ENCODE results near the gene GPR62.

The GPR62 gene

DNA sequence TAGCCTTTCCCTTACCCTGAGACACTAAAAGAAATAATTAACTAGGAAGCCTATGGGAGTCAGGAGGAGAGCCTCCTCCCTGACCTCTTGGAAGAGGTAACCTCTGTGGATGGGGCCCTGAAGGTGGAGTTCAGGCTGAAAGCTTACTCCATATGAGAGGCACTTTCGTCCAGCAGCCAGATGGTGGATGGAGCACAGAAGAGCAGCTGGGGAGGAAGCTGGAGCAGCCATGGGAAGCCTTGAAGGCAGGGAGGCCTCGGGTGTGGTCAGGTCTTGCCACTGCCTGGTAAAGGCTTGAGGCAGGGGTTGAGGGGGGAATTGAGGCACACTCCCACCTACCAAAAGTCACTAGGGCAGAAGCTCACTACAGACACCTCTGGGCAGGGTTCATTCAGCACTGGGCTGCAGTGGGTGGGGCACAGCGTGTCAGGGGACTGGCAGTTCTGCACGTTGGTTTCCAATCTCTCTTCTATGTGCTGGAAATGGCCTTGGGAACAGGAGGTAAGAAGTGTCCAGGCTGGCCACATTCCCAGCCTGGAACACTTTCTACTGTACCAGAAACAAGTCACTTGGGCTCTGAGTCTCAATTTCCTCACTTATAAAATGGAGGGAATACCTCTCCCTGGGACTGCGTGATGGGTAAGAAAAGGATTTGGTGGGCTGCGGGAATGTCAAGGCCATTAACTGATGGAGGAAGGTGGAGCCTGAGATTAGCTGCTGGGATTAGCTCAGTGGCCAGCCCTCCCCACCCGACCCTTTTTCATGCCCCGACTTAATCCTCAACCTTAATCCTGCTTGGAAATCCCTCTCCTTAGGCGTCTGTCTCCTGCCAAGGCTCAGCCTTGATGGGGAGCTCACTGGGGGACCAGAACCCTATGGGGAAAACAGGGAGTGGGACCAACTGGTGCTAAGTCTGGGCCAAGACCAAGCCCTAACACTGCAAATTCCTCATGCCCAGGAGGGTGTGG, 6.7 kb downstream of the GPR62 start:
- H3K4me1 ChIP-seq (ENCODE audit: control insufficient read depth in 1 of 2, insufficient read depth in 1 of 2, low read depth in 1 of 2, low read length in 1 of 2), result peaks cover 0 to under 1% of the 10 kb centered on the region in 2 experiments
- H3K27me3 ChIP-seq, result peaks cover 99% of the 10 kb centered on the region
- no peak overlapping the region for H3K27ac ChIP-seq
- H3K36me3 ChIP-seq, result no peaks in the 10 kb centered on the region
- TF ChIP-seq, protein P1, sequence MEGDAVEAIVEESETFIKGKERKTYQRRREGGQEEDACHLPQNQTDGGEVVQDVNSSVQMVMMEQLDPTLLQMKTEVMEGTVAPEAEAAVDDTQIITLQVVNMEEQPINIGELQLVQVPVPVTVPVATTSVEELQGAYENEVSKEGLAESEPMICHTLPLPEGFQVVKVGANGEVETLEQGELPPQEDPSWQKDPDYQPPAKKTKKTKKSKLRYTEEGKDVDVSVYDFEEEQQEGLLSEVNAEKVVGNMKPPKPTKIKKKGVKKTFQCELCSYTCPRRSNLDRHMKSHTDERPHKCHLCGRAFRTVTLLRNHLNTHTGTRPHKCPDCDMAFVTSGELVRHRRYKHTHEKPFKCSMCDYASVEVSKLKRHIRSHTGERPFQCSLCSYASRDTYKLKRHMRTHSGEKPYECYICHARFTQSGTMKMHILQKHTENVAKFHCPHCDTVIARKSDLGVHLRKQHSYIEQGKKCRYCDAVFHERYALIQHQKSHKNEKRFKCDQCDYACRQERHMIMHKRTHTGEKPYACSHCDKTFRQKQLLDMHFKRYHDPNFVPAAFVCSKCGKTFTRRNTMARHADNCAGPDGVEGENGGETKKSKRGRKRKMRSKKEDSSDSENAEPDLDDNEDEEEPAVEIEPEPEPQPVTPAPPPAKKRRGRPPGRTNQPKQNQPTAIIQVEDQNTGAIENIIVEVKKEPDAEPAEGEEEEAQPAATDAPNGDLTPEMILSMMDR (IDR thresholded peaks at IDR 0.05), result no peak
- H3K4me3 ChIP-seq (ENCODE audit: low read depth in 1 of 2, low read length in 1 of 2), result no peak overlapping the region
- no peaks in the 10 kb centered on the region for H3K9me3 ChIP-seq

DNA sequence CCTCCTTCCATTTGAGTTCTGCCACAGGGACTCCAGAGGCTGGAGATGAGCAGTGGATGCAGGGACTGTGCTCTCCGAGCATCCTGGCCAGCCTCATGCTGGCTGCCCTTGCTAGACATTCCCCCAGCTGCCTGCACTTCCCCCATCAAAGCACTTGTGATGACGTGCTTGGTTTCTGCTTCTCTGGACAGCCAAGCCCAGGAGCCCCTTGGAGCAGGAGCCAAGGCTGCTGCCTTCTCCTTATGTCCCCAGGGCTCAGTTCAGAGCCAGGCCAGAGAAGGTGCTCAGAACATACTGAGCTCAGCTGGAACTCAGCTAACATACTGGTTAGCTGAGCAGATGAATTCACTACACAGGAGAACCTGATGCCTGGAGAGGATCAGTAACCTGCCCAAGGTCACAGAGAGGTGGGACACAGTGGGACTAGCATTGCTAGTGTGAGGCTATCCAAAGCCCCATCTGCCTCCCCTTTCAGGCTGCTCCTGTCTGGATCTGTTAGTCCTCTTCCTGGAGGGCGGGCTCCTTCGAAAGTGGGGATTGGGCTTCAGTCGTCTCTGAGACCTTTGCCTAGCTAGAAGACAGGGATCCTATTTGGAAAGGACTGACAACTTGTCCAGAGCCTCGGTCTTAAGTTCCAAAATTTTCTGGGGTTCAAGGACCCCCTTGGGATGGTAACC, 7.8 kb downstream of the GPR62 start:
- no peaks in the 10 kb centered on the region for H3K9me3 ChIP-seq
- TF ChIP-seq, protein P1 (IDR thresholded peaks at IDR 0.05), result no peak
- H3K4me3 ChIP-seq (ENCODE audit: low read depth in 1 of 2, low read length in 1 of 2), result no peak overlapping the region
- H3K27ac ChIP-seq, result no peak overlapping the region
- peaks cover 99% of the 10 kb centered on the region for H3K27me3 ChIP-seq
- H3K4me1 ChIP-seq (ENCODE audit: control insufficient read depth in 1 of 2, insufficient read depth in 1 of 2, low read depth in 1 of 2, low read length in 1 of 2), result peaks cover 3 to 9% of the 10 kb centered on the region in 2 experiments
- H3K36me3 ChIP-seq, result no peaks in the 10 kb centered on the region

DNA sequence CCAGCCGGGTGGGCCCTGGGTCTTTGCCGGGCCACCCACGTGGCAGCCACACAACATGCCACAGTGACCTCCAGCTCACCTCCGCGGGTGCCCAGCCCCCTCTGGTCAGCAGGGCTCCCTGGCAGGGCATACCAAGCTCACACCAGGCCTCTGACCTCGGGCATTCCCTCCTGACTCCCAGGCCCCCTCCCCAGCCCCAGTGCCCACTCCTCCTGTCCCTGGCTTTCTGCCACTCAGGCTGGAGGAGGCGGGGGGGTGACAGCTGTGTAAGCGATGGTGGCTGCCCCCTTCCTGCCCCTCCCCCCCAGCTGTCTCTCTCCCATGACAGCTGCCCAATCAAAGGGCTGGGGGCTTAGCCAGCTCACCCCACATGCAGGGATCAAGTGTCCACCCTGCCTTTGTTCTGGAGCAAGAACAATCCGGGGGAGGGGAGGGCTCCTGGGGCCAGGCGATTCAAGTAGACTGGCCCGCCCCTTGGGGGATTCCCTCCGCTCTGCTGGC, 8.8 kb downstream of the GPR62 start:
- no peaks in the 10 kb centered on the region for H3K36me3 ChIP-seq
- peaks cover 100% of the 10 kb centered on the region for H3K27me3 ChIP-seq
- no peak overlapping the region for H3K4me3 ChIP-seq (ENCODE audit: low read depth in 1 of 2, low read length in 1 of 2)
- H3K9me3 ChIP-seq, result no peaks in the 10 kb centered on the region
- H3K27ac ChIP-seq, result no peak overlapping the region
- TF ChIP-seq, protein P1 (IDR thresholded peaks at IDR 0.05), result no peak
- H3K4me1 ChIP-seq (ENCODE audit: control insufficient read depth in 1 of 2, insufficient read depth in 1 of 2, low read depth in 1 of 2, low read length in 1 of 2), result peaks cover 4 to 14% of the 10 kb centered on the region in 2 experiments

DNA sequence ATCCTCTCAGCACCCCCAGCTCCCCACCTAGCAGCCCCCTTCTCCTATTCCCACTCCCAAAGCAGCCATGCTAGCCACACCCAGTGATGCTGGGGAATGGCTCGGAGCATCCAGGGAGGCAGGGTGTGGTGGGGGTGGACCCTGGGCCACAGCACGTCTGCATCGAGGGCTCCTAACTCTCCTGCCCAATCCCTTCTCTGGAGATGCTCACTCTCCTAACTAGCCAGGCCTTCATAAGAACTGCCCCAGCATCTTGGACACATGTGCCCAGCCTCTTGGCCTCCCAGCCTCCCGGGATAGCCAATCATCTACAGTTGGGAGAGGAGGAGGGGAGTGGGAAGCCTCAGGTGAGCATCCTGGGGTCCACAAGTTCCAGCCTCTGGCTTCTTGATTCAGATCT, 9.3 kb downstream of the GPR62 start:
- TF ChIP-seq, protein P1 (IDR thresholded peaks at IDR 0.05), result no peak
- Histone ChIP-seq H3K4me1 (ENCODE audit: control insufficient read depth in 1 of 2, insufficient read depth in 1 of 2, low read depth in 1 of 2, low read length in 1 of 2) (peaks cover 4 to 14% of the 10 kb centered on the region in 2 experiments), H3K36me3 (no peaks in the 10 kb centered on the region), H3K27me3 (peaks cover 100% of the 10 kb centered on the region), H3K27ac (no peak overlapping the region), H3K9me3 (no peaks in the 10 kb centered on the region), H3K4me3 (ENCODE audit: low read depth in 1 of 2, low read length in 1 of 2) (no peak overlapping the region)

DNA sequence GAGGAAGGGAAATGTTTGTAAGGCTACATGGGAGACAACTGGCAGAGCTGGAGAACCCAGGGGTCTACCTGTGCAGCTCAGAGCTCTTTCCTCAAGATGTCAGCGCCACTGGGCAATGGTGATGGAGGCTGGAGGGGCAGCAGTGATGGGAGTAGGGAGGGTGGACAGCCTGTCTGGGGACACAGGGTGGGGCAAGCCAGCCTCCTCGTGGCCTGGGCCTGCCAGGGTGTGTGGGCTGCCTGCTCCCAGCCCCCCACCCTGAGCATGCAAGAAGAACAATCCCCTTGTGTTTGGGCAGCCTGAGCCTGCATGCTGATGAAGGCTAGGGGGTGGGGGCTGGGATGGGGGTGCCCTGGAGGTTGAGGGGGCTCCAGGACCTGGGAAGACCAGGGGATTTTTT, 10.8 kb downstream of the GPR62 start:
- no peaks in the 10 kb centered on the region for H3K36me3 ChIP-seq
- no peak overlapping the region for H3K4me3 ChIP-seq (ENCODE audit: low read depth in 1 of 2, low read length in 1 of 2)

More for the DNA sequence above, 10.8 kb downstream of the GPR62 start:
- H3K9me3 ChIP-seq, result no peaks in the 10 kb centered on the region
- peaks cover 4 to 14% of the 10 kb centered on the region in 2 experiments for H3K4me1 ChIP-seq (ENCODE audit: control insufficient read depth in 1 of 2, insufficient read depth in 1 of 2, low read depth in 1 of 2, low read length in 1 of 2)
- peaks cover 90% of the 10 kb centered on the region for H3K27me3 ChIP-seq
- H3K27ac ChIP-seq, result no peak overlapping the region
- TF ChIP-seq, protein P1 (IDR thresholded peaks at IDR 0.05), result no peak

Data from neutrophil (primary cell).